ENCODE data around the gene PAPOLB. TPM values are rescaled to one million over a fixed set of nuclear protein-coding genes. Genes with fewer than 3 reads are reported as not detected.
"Not testable (repeated sequence)": the region's sequence is repeated elsewhere in the genome, so short reads cannot be mapped to it uniquely, and the experiment has no call there.

Gene PAPOLB
- total RNA-seq, 4 donors from 2014 or later: 0.17 to 0.46 (median 0.37) TPM

GRCh38 chr7:4895766-4896165, 33.9 kb upstream of the PAPOLB start:
- TF ChIP-seq CTCF (IDR thresholded peaks at IDR 0.05): no peak
- no peak for TF ChIP-seq POLR2A (IDR thresholded peaks at IDR 0.05; ENCODE audit: low read depth)
- no peak for TF ChIP-seq EP300 (IDR thresholded peaks at IDR 0.05)
- no peak for TF ChIP-seq POLR2AphosphoS5 (IDR thresholded peaks at IDR 0.05)
- WGBS: 87% methylated on average over 11 of the region's 11 CpGs

GRCh38 chr7:4894482-4894881, 32.7 kb upstream of the PAPOLB start:
- WGBS: 92% methylated on average over 9 of the region's 9 CpGs
- peaks cover 0 to 8% (median 2%) of the 10 kb centered on the region in 4 donors for H3K9me3 ChIP-seq
- no peak overlapping the region for H3K4me3 ChIP-seq
- H3K36me3 ChIP-seq: no peaks in the 10 kb centered on the region
- no peak overlapping the region for H3K27ac ChIP-seq (replicated peaks in 1 of 4)
- no peaks in the 10 kb centered on the region for H3K4me1 ChIP-seq
- TF ChIP-seq EP300 (IDR thresholded peaks at IDR 0.05) (no peak), POLR2A (IDR thresholded peaks at IDR 0.05; ENCODE audit: low read depth) (no peak), CTCF (IDR thresholded peaks at IDR 0.05) (no peak), POLR2AphosphoS5 (IDR thresholded peaks at IDR 0.05) (no peak)
- intact Hi-C loops (cut with DNase I): no loop called here
- no peak for DNase-seq (ENCODE audit: extremely low spot score)
- H3K27me3 ChIP-seq: peaks cover 0 to 3% (median 0%) of the 10 kb centered on the region in 4 donors

More at GRCh38 chr7:4895766-4896165, 33.9 kb upstream of the PAPOLB start:
- no peak overlapping the region for H3K4me3 ChIP-seq
- H3K27me3 ChIP-seq: peaks cover 0 to 15% (median 2%) of the 10 kb centered on the region in 4 donors
- no peak for DNase-seq (ENCODE audit: extremely low spot score)
- intact Hi-C loops (cut with DNase I): no loop called here
- no peaks in the 10 kb centered on the region for H3K36me3 ChIP-seq
- H3K27ac ChIP-seq (replicated peaks in 1 of 4): no peak overlapping the region
- H3K4me1 ChIP-seq: no peaks in the 10 kb centered on the region
- H3K9me3 ChIP-seq: peaks cover 0 to 8% (median 2%) of the 10 kb centered on the region in 4 donors

GRCh38 chr7:4893929-4894475, 32.2 kb upstream of the PAPOLB start:
- H3K9me3 ChIP-seq: peaks cover 0 to 8% (median 2%) of the 10 kb centered on the region in 4 donors
- no peak for TF ChIP-seq POLR2A (IDR thresholded peaks at IDR 0.05; ENCODE audit: low read depth)
- TF ChIP-seq CTCF (IDR thresholded peaks at IDR 0.05): no peak
- TF ChIP-seq EP300 (IDR thresholded peaks at IDR 0.05): no peak
- TF ChIP-seq POLR2AphosphoS5 (IDR thresholded peaks at IDR 0.05): no peak
- H3K36me3 ChIP-seq: no peaks in the 10 kb centered on the region
- 78% methylated on average over 8 of the region's 8 CpGs for WGBS
- no peak overlapping the region for H3K27ac ChIP-seq (replicated peaks in 1 of 4)
- intact Hi-C loops (cut with DNase I): no loop called here
- H3K4me1 ChIP-seq: no peaks in the 10 kb centered on the region
- no peak overlapping the region for H3K4me3 ChIP-seq
- H3K27me3 ChIP-seq: no peaks in the 10 kb centered on the region
- DNase-seq (ENCODE audit: extremely low spot score): no peak

GRCh38 chr7:4893188-4893587, 31.4 kb upstream of the PAPOLB start:
- H3K27ac ChIP-seq (replicated peaks in 1 of 4); H3K4me1 ChIP-seq; H3K36me3 ChIP-seq; intact Hi-C loops (cut with DNase I); H3K4me3 ChIP-seq; H3K9me3 ChIP-seq; H3K27me3 ChIP-seq; DNase-seq (ENCODE audit: extremely low spot score): not testable (repeated sequence)
- 82% methylated on average over 4 of the region's 4 CpGs for WGBS

GRCh38 chr7:4891522-4891921, 29.7 kb upstream of the PAPOLB start:
- H3K27me3 ChIP-seq; H3K4me3 ChIP-seq; intact Hi-C loops (cut with DNase I); H3K9me3 ChIP-seq; H3K27ac ChIP-seq (replicated peaks in 1 of 4); H3K36me3 ChIP-seq; DNase-seq (ENCODE audit: extremely low spot score); H3K4me1 ChIP-seq: not testable (repeated sequence)
- 45% methylated on average over 2 of the region's 2 CpGs for WGBS

GRCh38 chr7:4889682-4890081, 27.9 kb upstream of the PAPOLB start:
- 48% methylated on average over 1 of the region's 1 CpG for WGBS

More at GRCh38 chr7:4889682-4890081, 27.9 kb upstream of the PAPOLB start:
- intact Hi-C loops (cut with DNase I): no loop called here
- no peak overlapping the region for H3K4me3 ChIP-seq
- no peak for DNase-seq (ENCODE audit: extremely low spot score)
- H3K27me3 ChIP-seq: no peaks in the 10 kb centered on the region
- no peaks in the 10 kb centered on the region for H3K4me1 ChIP-seq
- no peak overlapping the region for H3K27ac ChIP-seq (replicated peaks in 1 of 4)
- TF ChIP-seq POLR2AphosphoS5 (IDR thresholded peaks at IDR 0.05) (no peak), POLR2A (IDR thresholded peaks at IDR 0.05; ENCODE audit: low read depth) (no peak), EP300 (IDR thresholded peaks at IDR 0.05) (no peak), CTCF (IDR thresholded peaks at IDR 0.05) (no peak)
- peaks cover 0 to 8% (median 2%) of the 10 kb centered on the region in 4 donors for H3K9me3 ChIP-seq
- no peaks in the 10 kb centered on the region for H3K36me3 ChIP-seq
